ENCODE results near the gene NEURL1B.
A peak's percentile ranks its signal among the peaks of the same experiment; 100 is the strongest.
"Not testable (repeated sequence)": the region's sequence is repeated elsewhere in the genome, so short reads cannot be mapped to it uniquely, and the experiment has no call there.

NEURL1B gene

GRCh38 chr5:172708183-172708505 lies 67.1 kb downstream of the NEURL1B start:
- no peak for TF ChIP-seq CTCF (conservative IDR thresholded peaks at IDR 0.05; ENCODE audit: low read depth, low read length)
- DNase-seq (ENCODE audit: low read depth): no peak
- no peak overlapping the region for H3K4me3 ChIP-seq (ENCODE audit: low read length)

GRCh38 chr5:172710676-172711075 lies 69.6 kb downstream of the NEURL1B start:
- H3K4me3 ChIP-seq (ENCODE audit: low read length): no peak overlapping the region
- TF ChIP-seq CTCF (conservative IDR thresholded peaks at IDR 0.05; ENCODE audit: low read depth, low read length): no peak
- DNase-seq (ENCODE audit: low read depth): no peak

GRCh38 chr5:172711321-172711861 lies 70.3 kb downstream of the NEURL1B start:
- DNase-seq (ENCODE audit: low read depth); H3K4me3 ChIP-seq (ENCODE audit: low read length): not testable (repeated sequence)

- TF ChIP-seq CTCF (conservative IDR thresholded peaks at IDR 0.05; ENCODE audit: low read depth, low read length): no peak
- no peak for DNase-seq (ENCODE audit: low read depth)
- no peak overlapping the region for H3K4me3 ChIP-seq (ENCODE audit: low read length)
These were observed 71.5 kb downstream of the NEURL1B start for GRCh38 chr5:172712610-172713009.

- peak; percentile 82 for TF ChIP-seq CTCF (conservative IDR thresholded peaks at IDR 0.05; ENCODE audit: low read depth, low read length)
- H3K4me3 ChIP-seq (ENCODE audit: low read length): no peak overlapping the region
- no peak for DNase-seq (ENCODE audit: low read depth)
These were observed 72.2 kb downstream of the NEURL1B start for GRCh38 chr5:172713113-172713808.

GRCh38 chr5:172713809-172714490 lies 72.9 kb downstream of the NEURL1B start:
- no peak for TF ChIP-seq CTCF (conservative IDR thresholded peaks at IDR 0.05; ENCODE audit: low read depth, low read length)

GRCh38 chr5:172714491-172715420 lies 73.7 kb downstream of the NEURL1B start:
- no peak overlapping the region for H3K4me3 ChIP-seq (ENCODE audit: low read length)
- TF ChIP-seq CTCF (conservative IDR thresholded peaks at IDR 0.05; ENCODE audit: low read depth, low read length): peak; percentile 91
- peak; percentile 82 for DNase-seq (ENCODE audit: low read depth)

More at GRCh38 chr5:172713809-172714490, 72.9 kb downstream of the NEURL1B start:
- H3K4me3 ChIP-seq (ENCODE audit: low read length): no peak overlapping the region
- DNase-seq (ENCODE audit: low read depth): no peak
